Nephron progenitor cell (in vitro differentiated cells): ENCODE data around the gene PCDH9.

Experiments
- DNase-seq: peaks from one replicate; pipeline ENCODE4 v3.0.0; 2021
- H3K27ac Mint-ChIP-seq: 2 replicates; pipeline ENCODE4 v1.8.0; 2021; ENCODE audit warnings: mild to moderate bottlenecking, moderate library complexity, mixed read lengths
- H3K27me3 Mint-ChIP-seq: 2 replicates; pipeline ENCODE4 v1.8.0; 2021; ENCODE audit warnings: mild to moderate bottlenecking, low read depth, mixed read lengths; ENCODE audit not compliant: poor library complexity
- H3K36me3 Mint-ChIP-seq: 2 replicates; pipeline ENCODE4 v1.8.0; 2021; ENCODE audit warnings: low read depth, mixed read lengths
- H3K4me1 Mint-ChIP-seq: 2 replicates; pipeline ENCODE4 v1.8.0; 2021; ENCODE audit warnings: mixed read lengths
- H3K4me3 Mint-ChIP-seq: 2 replicates; pipeline ENCODE4 v1.8.0; 2021; ENCODE audit warnings: mild to moderate bottlenecking, moderate library complexity, mixed read lengths
- H3K9me3 Mint-ChIP-seq: 2 replicates; pipeline ENCODE4 v1.8.0; 2021; ENCODE audit warnings: mild to moderate bottlenecking, moderate library complexity, mixed read lengths
- TF ChIP-seq, protein P1 (sequence below): fragments of 200-600 bp; sonication (generic); IDR thresholded peaks from 2 replicates; pipeline ENCODE4 v1.5.0; 2021; ENCODE audit warnings: antibody characterized with exemption

Gene PCDH9

GRCh38 chr13:66940113-66940512 lies 290.0 kb downstream of the PCDH9 start:
- Mint-ChIP-seq H3K27me3 (no peaks in the 10 kb centered on the region), H3K9me3 (no peaks in the 10 kb centered on the region), H3K4me3 (no peak overlapping the region), H3K36me3 (no peaks in the 10 kb centered on the region), H3K4me1 (no peaks in the 10 kb centered on the region), H3K27ac (no peak overlapping the region)
- TF ChIP-seq, protein P1, sequence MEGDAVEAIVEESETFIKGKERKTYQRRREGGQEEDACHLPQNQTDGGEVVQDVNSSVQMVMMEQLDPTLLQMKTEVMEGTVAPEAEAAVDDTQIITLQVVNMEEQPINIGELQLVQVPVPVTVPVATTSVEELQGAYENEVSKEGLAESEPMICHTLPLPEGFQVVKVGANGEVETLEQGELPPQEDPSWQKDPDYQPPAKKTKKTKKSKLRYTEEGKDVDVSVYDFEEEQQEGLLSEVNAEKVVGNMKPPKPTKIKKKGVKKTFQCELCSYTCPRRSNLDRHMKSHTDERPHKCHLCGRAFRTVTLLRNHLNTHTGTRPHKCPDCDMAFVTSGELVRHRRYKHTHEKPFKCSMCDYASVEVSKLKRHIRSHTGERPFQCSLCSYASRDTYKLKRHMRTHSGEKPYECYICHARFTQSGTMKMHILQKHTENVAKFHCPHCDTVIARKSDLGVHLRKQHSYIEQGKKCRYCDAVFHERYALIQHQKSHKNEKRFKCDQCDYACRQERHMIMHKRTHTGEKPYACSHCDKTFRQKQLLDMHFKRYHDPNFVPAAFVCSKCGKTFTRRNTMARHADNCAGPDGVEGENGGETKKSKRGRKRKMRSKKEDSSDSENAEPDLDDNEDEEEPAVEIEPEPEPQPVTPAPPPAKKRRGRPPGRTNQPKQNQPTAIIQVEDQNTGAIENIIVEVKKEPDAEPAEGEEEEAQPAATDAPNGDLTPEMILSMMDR, result no peak
- no peak for DNase-seq

- TF ChIP-seq, protein P1, result no peak
- H3K36me3 Mint-ChIP-seq, result no peaks in the 10 kb centered on the region
Measured at GRCh38 chr13:66937423-66937822, 292.7 kb downstream of the PCDH9 start.

DNA sequence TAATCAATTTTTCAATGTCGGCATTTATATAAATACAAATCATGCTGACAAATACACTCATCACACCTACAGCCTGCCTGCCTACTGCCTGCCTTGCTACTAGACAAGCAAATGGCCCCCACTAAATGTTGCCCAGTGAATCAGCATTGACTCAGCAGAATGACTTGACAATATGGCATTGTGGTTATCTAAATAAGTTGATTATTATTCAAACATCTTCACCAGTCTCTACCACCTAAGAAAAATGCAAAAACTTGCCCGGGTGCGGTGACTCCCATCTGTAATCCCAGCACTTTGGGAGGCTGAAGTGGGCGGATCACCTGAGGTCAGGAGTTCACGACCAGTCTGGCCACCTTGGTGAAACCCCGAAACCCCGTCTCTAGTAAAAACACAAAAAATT lies 296.1 kb downstream of the PCDH9 start:
- TF ChIP-seq, protein P1, result no peak
- Mint-ChIP-seq H3K36me3 (no peaks in the 10 kb centered on the region), H3K27me3 (no peaks in the 10 kb centered on the region), H3K4me1 (no peaks in the 10 kb centered on the region), H3K9me3 (no peaks in the 10 kb centered on the region), H3K4me3 (no peak overlapping the region), H3K27ac (no peak overlapping the region)
- DNase-seq, result no peak

More at GRCh38 chr13:66937423-66937822, 292.7 kb downstream of the PCDH9 start:
- H3K9me3 Mint-ChIP-seq, result no peaks in the 10 kb centered on the region
- H3K27me3 Mint-ChIP-seq, result no peaks in the 10 kb centered on the region
- no peaks in the 10 kb centered on the region for H3K4me1 Mint-ChIP-seq
- no peak overlapping the region for H3K4me3 Mint-ChIP-seq
- DNase-seq, result no peak
- H3K27ac Mint-ChIP-seq, result no peak overlapping the region

- TF ChIP-seq, protein P1, result no peak
- H3K4me3 Mint-ChIP-seq, result no peak overlapping the region
- H3K27ac Mint-ChIP-seq, result no peak overlapping the region
- H3K36me3 Mint-ChIP-seq, result no peaks in the 10 kb centered on the region
- no peak for DNase-seq
- no peaks in the 10 kb centered on the region for H3K27me3 Mint-ChIP-seq
- no peaks in the 10 kb centered on the region for H3K4me1 Mint-ChIP-seq
- no peaks in the 10 kb centered on the region for H3K9me3 Mint-ChIP-seq
Measured at GRCh38 chr13:66933527-66933926, 296.6 kb downstream of the PCDH9 start.

- Mint-ChIP-seq H3K4me1 (peaks cover 11% of the 10 kb centered on the region), H3K4me3 (no peak overlapping the region), H3K9me3 (no peaks in the 10 kb centered on the region), H3K27ac (no peak overlapping the region), H3K36me3 (no peaks in the 10 kb centered on the region), H3K27me3 (no peaks in the 10 kb centered on the region)
- DNase-seq, result no peak
- TF ChIP-seq, protein P1, result no peak
Measured at GRCh38 chr13:66927562-66927961, 302.6 kb downstream of the PCDH9 start.

DNA sequence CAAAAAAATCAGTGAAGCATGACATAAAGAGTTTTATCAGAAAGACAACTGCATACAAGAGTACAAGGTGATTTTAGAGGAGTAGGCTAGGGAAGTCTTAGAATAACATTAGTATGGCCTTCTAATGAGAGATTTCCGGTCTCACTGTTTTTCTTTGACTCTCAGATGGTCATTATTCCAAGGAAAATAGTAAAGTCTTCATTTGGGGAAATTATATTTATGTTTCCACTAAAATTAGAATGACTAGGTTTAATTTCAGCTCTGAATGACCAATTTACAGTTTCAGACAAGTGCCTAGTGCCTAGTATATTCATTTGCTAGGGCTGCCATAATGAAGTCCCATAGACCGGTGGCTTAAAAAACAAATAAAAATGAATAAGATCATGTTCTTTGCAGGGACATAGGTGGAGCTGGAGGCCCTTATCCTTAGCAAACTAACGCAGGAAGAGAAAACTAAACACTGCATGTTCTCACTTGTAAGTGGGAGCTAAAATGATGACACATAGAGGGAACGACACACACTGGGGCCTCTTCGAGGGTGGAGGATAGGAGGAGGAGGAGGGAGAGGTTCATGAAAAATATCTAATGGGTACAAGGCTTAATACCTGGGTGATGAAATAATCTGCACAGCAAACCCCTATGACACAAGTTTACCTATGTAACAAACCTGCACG lies 303.1 kb downstream of the PCDH9 start:
- TF ChIP-seq, protein P1, result no peak
- no peaks in the 10 kb centered on the region for H3K9me3 Mint-ChIP-seq
- H3K4me3 Mint-ChIP-seq, result no peak overlapping the region
- no peak for DNase-seq
- peak overlapping the region; percentile 18 for H3K27ac Mint-ChIP-seq
- no peaks in the 10 kb centered on the region for H3K36me3 Mint-ChIP-seq
- peaks cover 11% of the 10 kb centered on the region for H3K4me1 Mint-ChIP-seq
- H3K27me3 Mint-ChIP-seq, result no peaks in the 10 kb centered on the region
